ENCODE results near the gene RAP2A.

RAP2A gene

DNA sequence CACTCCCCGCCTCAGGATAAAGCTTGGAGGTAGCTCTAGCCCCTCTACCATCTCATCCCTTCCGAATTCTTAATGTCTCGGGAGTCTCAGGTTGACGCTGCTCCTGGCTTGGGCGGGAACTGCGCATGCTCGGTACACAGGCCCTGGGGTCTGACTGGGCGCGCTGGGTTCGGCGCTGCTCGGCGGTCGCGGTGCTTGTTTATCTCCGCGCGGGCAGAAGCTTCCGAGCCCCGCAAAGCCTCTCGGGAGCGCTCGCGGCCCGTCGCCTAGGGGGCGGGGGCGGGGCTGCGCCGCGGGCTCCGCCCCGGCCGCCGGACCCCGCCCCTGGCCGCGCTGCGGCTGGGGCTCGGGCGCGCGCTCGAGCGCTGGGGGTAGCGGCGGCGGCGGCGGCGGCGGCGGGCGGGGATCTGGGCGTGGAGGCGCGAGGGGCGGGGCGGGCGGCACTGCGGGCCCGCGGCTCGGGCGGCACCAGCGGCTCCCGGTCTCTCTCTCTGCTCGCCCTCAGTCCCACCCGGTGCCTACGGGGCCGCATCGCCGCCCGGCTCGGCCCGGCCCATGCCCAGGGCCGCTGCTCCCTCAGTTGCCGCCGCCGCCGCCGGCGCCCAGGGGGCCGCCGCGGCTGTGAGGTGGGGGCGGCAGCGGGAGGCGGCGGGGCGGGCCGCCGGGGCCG lies at the start of gene RAP2A:
Gene RAP2A (plus strand): TSS at position 443 of the 670 bp plus-strand sequence. CDS start 302 bp downstream, outside the sequence.
- peak; percentile 91 to 95 for DNase-seq

GRCh38 chr13:97384371-97384770 lies 49.6 kb upstream of the RAP2A start:
- no peak for DNase-seq

- DNase-seq, result no peak
Measured at GRCh38 chr13:97385146-97385545, 48.8 kb upstream of the RAP2A start.

DNA sequence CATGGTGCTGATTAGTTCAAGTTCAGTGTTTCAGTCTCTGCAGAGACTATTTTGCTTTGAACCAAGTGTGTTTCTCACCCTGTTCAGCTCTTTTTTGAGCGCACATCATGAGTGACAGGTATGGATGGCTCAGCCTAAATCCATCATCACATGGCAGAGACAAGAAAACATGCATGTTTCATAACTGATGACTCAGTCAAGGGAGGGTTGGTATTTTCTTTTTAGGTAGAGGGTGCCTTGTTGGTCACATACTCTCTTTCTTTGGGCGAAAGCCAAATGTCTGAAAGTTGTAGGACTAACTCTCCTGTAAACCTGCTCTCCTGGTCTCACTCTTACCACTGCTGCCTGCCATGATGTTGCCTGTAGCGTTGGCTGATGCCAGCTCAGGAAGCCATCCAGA lies 48.1 kb upstream of the RAP2A start:
- DNase-seq, result no peak

DNA sequence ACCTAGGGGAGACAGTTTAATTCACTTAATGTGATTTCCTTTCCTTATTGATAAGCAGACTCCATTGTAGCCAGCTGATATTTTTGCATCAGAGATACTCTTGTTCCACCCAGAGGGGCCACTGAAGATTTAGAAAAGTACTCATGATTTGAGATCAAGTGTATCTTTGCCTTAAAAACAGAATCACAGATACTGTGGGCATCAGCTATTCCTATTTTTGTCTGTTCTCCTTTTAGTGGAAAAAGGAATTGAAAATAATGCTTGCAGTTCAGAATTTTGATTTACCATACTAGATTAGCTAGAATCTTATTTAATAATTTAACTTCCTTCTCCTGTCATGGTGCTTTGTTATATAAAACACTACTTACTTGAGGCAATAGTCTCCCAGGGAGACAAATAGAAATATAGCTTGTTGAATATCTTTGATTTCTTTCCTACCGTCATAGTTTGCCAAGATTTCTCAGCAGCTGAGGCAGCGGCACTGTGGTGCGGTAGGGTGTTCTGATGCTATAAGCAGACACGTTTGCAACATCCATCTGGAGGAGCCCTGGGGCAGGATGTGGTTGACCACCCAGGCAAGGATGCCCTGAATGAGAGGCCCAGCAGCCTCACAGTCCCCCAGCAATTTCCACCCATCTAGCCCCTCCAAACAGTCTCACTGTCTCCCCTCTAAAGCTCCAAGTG lies 47.0 kb upstream of the RAP2A start:
- peak; percentile 6 to 8 for DNase-seq

GRCh38 chr13:97387485-97387839 lies 46.5 kb upstream of the RAP2A start:
- DNase-seq, result no peak

GRCh38 chr13:97387890-97388289 lies 46.1 kb upstream of the RAP2A start:
- DNase-seq, result no peak

DNA sequence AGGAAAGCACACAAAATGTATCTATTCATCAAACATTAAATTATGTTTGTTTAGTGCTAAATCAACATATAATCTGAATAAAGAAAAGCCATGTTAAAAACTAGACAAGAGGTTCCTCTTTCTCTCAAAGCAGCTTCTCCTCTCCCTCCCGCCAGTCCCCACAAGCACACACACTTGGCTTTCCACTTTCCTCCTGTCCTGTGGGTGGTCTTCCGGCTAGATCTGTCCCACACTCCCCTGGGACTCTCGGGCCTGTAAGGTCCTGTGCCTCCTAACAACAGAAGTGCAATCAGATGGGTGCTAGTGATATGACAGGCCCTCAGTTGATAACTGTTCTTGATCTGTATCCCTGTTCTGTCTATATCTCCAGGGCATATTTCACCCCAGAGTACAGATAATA lies 45.6 kb upstream of the RAP2A start:
- no peak for DNase-seq

GRCh38 chr13:97390941-97391600 lies 42.9 kb upstream of the RAP2A start:
- no peak for DNase-seq

DNA sequence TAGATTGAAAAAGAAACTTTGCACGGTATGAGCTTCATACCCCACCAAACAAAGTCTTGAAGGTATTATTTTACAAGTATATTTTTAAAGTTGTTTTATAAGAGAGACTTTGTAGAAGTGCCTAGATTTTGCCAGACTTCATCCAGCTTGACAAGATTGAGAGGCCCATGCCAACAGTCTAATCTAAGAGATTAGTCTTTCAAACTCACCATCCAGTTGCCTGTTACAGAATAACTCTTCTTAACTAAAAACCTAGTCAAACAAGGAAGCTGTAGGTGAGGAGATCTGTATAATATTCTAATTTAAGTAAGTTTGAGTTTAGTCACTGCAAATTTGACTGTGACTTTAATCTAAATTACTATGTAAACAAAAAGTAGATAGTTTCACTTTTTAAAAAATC lies 41.9 kb upstream of the RAP2A start:
- no peak for DNase-seq

GRCh38 chr13:97394542-97394941 lies 39.4 kb upstream of the RAP2A start:
- no peak for DNase-seq

- DNase-seq, result no peak
Measured at GRCh38 chr13:97395447-97396136, 38.4 kb upstream of the RAP2A start.

GRCh38 chr13:97397267-97397666 lies 36.7 kb upstream of the RAP2A start:
- DNase-seq, result no peak

GRCh38 chr13:97401421-97401820 lies 32.5 kb upstream of the RAP2A start:
- no peak for DNase-seq

DNA sequence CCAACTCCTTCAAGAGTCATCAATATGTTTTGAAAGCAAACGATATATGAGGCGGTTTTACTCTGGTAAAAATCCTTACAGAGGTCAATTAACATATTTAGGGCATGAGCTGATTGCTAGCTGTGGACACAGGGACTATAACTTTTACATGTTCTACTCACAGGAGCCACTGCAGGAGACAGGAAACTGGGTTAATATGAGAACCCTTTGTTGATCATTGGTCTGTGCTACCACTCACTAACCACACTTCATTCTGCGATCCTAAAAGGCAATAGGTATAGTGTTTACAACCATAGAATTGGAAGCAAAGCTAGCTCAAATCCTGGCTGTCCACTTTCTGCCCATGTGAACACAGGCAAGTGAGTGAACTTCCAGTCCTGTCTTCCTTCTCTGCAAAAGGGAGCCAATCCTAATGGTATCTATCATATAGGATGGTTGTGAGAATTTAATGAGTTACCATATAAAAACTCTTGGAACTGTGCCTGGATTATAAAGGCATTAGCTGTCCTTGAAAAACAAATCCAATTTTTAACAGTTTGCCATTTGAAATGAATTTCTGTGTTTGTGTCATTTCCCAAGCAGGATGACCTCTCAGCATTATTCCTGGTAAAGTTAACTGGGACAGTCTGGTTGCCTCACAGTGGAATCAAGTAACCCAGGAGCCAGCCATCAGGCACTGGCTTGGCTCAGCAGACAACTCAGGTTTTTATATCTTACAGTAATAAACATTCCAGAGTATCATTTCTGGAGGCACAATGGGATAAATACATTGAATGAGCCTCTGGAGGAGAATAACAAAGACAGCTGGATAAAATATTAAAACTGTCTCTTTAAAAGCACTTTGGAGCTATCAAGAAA lies 29.8 kb upstream of the RAP2A start:
- DNase-seq, result no peak

GRCh38 chr13:97407540-97407939 lies 26.4 kb upstream of the RAP2A start:
- DNase-seq, result no peak

DNA sequence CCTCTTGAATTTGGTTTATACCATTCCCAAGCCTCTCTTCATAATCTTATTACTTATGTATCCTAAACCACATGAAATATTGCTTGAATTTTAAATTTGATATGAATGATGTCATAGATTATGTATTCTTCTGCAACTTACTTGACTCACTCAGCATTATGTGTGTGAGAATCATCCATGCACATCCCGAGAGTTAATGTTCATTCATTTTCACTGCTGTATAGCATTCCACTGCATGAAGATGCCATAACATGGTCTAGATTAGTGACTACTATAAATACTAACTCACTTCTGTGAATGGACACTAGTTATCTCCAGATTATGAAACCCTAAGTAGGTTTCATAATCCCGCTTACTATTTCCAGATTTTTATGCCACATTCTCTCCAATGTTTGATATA lies 25.0 kb upstream of the RAP2A start:
- DNase-seq, result no peak

- DNase-seq, result no peak
Measured at GRCh38 chr13:97411984-97412383, 22.0 kb upstream of the RAP2A start.

- DNase-seq, result no peak
Measured at GRCh38 chr13:97413694-97414093, 20.3 kb upstream of the RAP2A start.

DNA sequence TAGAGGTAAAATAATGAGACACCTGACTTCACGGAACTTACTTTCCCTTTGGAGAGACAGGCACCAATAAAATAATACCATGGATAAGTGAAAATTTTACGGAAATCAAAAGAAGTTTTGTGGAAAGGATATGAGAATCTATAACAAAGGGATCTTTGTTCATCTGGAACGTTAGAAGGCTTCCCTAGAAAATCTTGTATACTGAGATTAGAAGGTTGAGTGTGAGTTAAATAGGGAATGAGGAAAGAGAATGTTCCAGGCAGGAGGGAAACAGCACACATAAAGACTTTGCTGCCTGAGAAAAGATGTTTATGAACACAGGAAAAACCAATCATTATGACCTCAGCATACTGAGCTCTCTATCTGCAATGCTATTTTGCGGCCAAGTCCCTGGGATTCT lies 19.6 kb upstream of the RAP2A start:
- no peak for DNase-seq

- DNase-seq, result no peak
Measured at GRCh38 chr13:97417698-97418097, 16.3 kb upstream of the RAP2A start.

Data from CD4-positive, alpha-beta T cell treated with Interleukin-1 beta for 1 hour (primary cell).